HG02623 (cell line): Measurements from ENCODE around the gene NR3C2.

ENCODE experiments used
- ATAC-seq: cut with Tn5 transposase; IDR thresholded peaks from one replicate; pipeline ENCODE4 v1.9.1; 2021; ENCODE audit warnings: moderate library complexity; ENCODE audit not compliant: unreplicated experiment

The NR3C2 gene

GRCh38 chr4:148059617-148060180, 382.5 kb downstream of the NR3C2 start:
- ATAC-seq: no peak

DNA sequence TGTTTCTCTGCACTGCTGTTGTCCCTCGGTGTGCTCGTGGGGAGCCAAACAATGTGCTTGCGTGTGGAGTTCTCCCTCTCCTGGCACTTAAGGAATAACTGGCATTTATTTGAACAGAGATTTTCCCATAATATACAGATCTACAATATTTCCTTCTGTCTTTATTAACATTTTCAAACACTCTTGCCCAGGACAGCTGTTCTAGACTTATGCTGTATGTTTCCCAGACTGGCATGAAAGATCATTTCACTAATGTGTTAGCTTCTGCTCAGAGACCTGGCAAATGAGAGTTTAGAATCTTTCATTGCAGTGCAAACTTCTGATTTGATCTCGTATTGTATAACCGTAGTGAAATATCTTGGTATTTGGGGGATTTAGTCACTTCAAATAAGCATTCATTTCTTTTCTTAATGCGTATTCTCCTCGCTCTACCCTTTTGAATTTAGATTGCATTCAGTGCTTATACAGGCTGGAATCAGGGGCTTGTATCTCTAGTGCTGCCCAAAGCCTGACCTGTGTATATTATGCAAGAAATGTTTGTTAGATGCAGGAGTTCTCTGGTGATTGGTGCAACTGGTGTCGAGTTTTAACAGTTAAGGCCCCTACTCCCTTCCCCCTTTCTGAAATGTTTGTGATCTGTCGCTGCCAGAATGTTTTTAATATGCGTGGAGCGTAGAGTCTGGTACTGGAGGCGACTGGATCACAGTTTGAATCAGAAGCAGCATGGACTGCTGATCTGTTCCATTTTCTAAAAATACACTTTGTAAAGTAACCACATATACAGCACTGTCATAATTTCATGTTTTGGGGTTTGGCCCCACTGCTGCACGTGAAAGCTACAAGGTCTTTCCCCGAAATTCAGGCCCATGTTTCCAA, 384.0 kb downstream of the NR3C2 start:
- ATAC-seq: no peak

GRCh38 chr4:148057516-148057915, 384.7 kb downstream of the NR3C2 start:
- ATAC-seq: peak; percentile 33

DNA sequence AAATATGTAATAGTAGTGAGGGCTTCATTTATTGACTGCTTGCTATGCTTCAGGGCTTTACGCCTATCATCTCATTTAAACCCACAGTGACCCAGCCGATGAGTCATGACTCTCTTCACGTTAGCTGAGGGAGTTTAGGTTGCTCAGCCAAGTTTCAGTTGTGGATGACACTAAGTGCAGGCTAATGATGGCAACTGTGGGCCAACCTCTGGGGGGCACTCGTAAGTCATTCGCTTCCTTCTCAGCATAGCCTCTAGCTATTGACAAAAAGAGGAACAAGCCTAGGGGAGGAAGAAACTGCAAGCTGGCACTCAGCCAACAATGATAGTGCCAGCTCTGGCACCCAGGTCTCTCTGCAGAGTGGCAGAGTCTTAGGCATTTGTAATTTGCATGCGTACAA, 385.3 kb downstream of the NR3C2 start:
- ATAC-seq: peak; percentile 87

DNA sequence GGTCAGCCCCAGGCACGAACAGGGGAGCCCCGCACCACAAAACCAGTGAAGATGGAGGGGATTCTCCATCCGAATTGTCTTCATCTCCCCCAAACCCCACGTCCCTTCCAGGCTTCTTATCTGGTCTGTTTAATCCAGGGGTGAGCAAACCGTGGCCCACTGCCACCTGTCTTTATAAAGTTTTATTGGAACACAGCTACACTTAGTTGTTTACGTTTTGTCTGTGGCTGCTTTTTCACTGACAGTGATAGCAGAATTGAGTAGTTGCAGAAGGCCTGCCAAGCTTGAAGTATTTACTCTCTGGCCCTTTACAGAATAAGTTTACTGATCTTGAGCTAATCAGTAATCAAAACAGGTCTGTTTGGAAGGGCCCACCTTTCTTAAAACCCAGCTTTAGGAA, 386.4 kb downstream of the NR3C2 start:
- no peak for ATAC-seq

GRCh38 chr4:148054275-148054674, 387.9 kb downstream of the NR3C2 start:
- no peak for ATAC-seq

GRCh38 chr4:148053298-148054003, 388.8 kb downstream of the NR3C2 start:
- no peak for ATAC-seq

GRCh38 chr4:148052448-148052847, 389.8 kb downstream of the NR3C2 start:
- ATAC-seq: no peak

GRCh38 chr4:148051403-148051802, 390.8 kb downstream of the NR3C2 start:
- ATAC-seq: no peak

DNA sequence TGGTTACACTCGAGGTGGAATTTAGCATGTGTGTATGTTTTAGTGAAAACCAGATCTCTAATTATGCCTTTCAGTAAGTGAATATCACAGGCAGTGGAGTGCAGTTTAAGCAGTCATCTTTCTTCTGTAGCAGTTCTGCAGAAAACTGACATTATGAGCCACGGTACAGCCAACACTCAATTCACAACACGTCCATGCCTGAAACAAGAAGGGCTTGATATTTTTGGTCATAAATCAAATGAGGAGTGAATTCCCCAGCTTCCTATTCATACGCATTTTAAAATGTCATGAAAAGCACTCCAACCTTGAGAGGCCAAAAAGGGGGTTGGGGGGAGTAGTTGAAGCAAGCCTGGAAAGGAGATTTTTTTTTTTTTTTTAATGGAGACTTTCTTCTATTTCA, 393.6 kb downstream of the NR3C2 start:
- no peak for ATAC-seq

GRCh38 chr4:148044912-148045352, 397.3 kb downstream of the NR3C2 start:
- peak; percentile 93 for ATAC-seq

- ATAC-seq: no peak
These were observed 397.9 kb downstream of the NR3C2 start for GRCh38 chr4:148044089-148044911.

- ATAC-seq: no peak
These were observed 400.4 kb downstream of the NR3C2 start for GRCh38 chr4:148041606-148042329.

DNA sequence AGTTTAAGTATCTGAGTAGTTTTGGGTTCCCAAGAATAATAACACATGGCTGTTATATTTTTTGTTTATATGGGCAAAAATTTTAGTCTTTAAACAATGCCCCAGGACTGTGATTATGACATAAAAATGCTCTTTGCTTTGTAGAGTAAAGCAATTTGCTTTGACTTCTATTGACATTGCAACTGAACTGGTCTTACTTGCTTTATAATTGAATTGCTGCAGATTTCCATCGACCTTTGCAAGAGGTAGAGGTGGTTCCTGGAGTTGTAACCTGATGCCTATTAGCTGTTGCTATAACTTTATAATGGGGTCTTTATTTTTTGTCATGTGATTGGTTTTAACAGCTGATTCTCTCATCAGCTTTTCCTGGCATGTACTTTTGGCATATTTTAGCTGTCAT, 407.4 kb downstream of the NR3C2 start:
- no peak for ATAC-seq

DNA sequence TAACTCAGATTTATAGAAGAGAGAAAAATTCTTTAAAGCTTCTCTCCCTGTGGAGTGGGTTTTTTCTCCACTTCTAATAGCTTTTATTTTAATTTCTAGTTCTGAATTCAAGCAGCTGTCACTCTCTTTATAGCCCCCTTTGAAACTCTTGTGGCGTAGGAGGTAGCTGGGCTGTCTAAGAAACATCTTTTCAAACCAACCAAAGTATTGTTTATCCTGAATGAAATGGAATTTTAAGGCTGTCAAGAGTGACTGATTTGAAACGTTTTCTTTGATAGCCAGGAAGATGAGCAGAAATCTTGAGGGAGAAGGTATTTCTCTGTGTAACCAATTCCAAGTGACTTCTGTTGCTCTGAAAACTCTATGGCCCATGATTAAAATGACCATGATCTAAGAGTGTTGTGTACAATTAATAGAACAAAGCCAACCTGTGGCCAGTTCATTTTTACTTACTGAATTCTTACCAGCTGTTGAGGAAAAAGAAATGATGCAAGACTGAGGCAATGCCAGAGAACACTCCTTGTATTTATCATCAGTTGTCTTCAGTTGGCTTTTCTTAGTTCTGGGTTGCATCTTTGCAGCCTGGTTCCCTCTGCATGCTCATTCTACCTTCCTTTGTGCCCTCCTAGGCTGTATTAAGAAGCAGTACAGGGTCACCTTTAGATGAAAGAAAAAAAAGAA, 411.9 kb downstream of the NR3C2 start:
- no peak for ATAC-seq

- no peak for ATAC-seq
These were observed 412.4 kb downstream of the NR3C2 start for GRCh38 chr4:148029781-148030180.
